Measurements from ENCODE around the gene JAKMIP2. TPM values are rescaled to one million over a fixed set of nuclear protein-coding genes. Genes with fewer than 3 reads are reported as not detected.
"Not testable (repeated sequence)": the region's sequence is repeated elsewhere in the genome, so short reads cannot be mapped to it uniquely, and the experiment has no call there.

Gene JAKMIP2
- total RNA-seq, 1 experiment from 2014 or later, result not detected

GRCh38 chr5:147827017-147827416 is 44.5 kb upstream of the JAKMIP2 start:
- H3K4me1 ChIP-seq (ENCODE audit: control insufficient read depth in 1 of 2, insufficient read depth in 2 of 2, low read length in 2 of 2); H3K79me2 ChIP-seq (ENCODE audit: insufficient read depth, low read length); BruUV-seq (replicated peaks); RAD21 ChIA-PET (ENCODE audit: low non-redundant PET in 1 of 2, low total read pairs in 2 of 2, uncharacterized antibody in 2 of 2, unreplicated experiment in 2 of 2); H3K9ac ChIP-seq (ENCODE audit: low read length); DNase-seq (ENCODE audit: low read depth, low spot score); H3K9me3 ChIP-seq (ENCODE audit: control insufficient read depth in 1 of 2, insufficient read depth in 1 of 2, low read depth in 1 of 2, low read length in 2 of 2); ATAC-seq; H4K20me1 ChIP-seq (ENCODE audit: insufficient read depth); H3K9me2 ChIP-seq (ENCODE audit: insufficient read depth); H3K4me3 ChIP-seq (replicated peaks in 1 of 2; ENCODE audit: low read depth in 1 of 2, low read length in 2 of 2); H3K27ac ChIP-seq (ENCODE audit: low read depth, low read length); H3K4me2 ChIP-seq (ENCODE audit: low read length); H2AFZ ChIP-seq (ENCODE audit: low read depth, low read length, poor library complexity, severe bottlenecking); H3K36me3 ChIP-seq (ENCODE audit: control insufficient read depth in 1 of 2, insufficient read depth in 2 of 2, low read length in 2 of 2): not testable (repeated sequence)
- ChIA-PET CTCF (interaction anchor here (1.3 kb wide), 1 partner anchor 457 kb away, joined by 3 read pairs; no protein-coding TSS in a partner anchor), POLR2A (interaction anchor here (0.6 kb wide), 1 partner anchor 207 kb away, joined by 3 read pairs; no protein-coding TSS in a partner anchor)
- intact Hi-C loops (cut with micrococcal nuclease), result loop anchor here (10.0 kb wide), 1 partner anchor 362 kb away; no protein-coding TSS in a partner anchor
- peaks cover 30% of the 10 kb centered on the region for H3K27me3 ChIP-seq (ENCODE audit: insufficient read depth, low read length)

- H3K36me3 ChIP-seq (ENCODE audit: control insufficient read depth in 1 of 2, insufficient read depth in 2 of 2, low read length in 2 of 2), result no peaks in the 10 kb centered on the region
- H3K79me2 ChIP-seq (ENCODE audit: insufficient read depth, low read length), result no peaks in the 10 kb centered on the region
- intact Hi-C loops (cut with micrococcal nuclease), result loop anchor here (10.0 kb wide), 1 partner anchor 362 kb away; no protein-coding TSS in a partner anchor
- H3K4me2 ChIP-seq (ENCODE audit: low read length), result no peak overlapping the region
- no peak overlapping the region for H2AFZ ChIP-seq (ENCODE audit: low read depth, low read length, poor library complexity, severe bottlenecking)
- H3K4me3 ChIP-seq (replicated peaks in 1 of 2; ENCODE audit: low read depth in 1 of 2, low read length in 2 of 2), result no peak overlapping the region
- ATAC-seq, result no peak
- H3K9me3 ChIP-seq (ENCODE audit: control insufficient read depth in 1 of 2, insufficient read depth in 1 of 2, low read depth in 1 of 2, low read length in 2 of 2), result no peaks in the 10 kb centered on the region
- no peak overlapping the region for H3K27ac ChIP-seq (ENCODE audit: low read depth, low read length)
- no peaks in the 10 kb centered on the region for H3K9me2 ChIP-seq (ENCODE audit: insufficient read depth)
- peaks cover 26% of the 10 kb centered on the region for H3K27me3 ChIP-seq (ENCODE audit: insufficient read depth, low read length)
- ChIA-PET POLR2A (interaction anchor here (0.6 kb wide), 1 partner anchor 206 kb away, joined by 3 read pairs; no protein-coding TSS in a partner anchor), RAD21 (ENCODE audit: low non-redundant PET in 1 of 2, low total read pairs in 2 of 2, uncharacterized antibody in 2 of 2, unreplicated experiment in 2 of 2) (no interaction called here), CTCF (no interaction called here)
- no peaks in the 10 kb centered on the region for H3K4me1 ChIP-seq (ENCODE audit: control insufficient read depth in 1 of 2, insufficient read depth in 2 of 2, low read length in 2 of 2)
- no peak overlapping the region for H3K9ac ChIP-seq (ENCODE audit: low read length)
- BruUV-seq (replicated peaks), result no TSS peak
- no peaks in the 10 kb centered on the region for H4K20me1 ChIP-seq (ENCODE audit: insufficient read depth)
- DNase-seq (ENCODE audit: low read depth, low spot score), result no peak
- TF ChIP-seq RAD21 (IDR thresholded peaks at IDR 0.05; ENCODE audit: low read depth), result no peak
Measured at GRCh38 chr5:147826361-147826760, 43.8 kb upstream of the JAKMIP2 start.

Data from HCT116 (cell line).